SK-N-MC (cell line): ENCODE data around the gene CACNB4.

Experiments
- EZH2 ChIP-seq: fragments of 200-600 bp; sonication (generic); IDR thresholded peaks from one replicate; pipeline ENCODE4 v1.6.1; 2017; ENCODE audit warnings: antibody characterized with exemption
- POLR2AphosphoS5 ChIP-seq: IDR thresholded peaks from 2 replicates; pipeline ENCODE4 v1.6.1; 2012; ENCODE audit warnings: mild to moderate bottlenecking, low read depth, low read length, borderline replicate concordance

- TF ChIP-seq EZH2 (no peak), POLR2AphosphoS5 (no peak)
Measured at GRCh38 chr2:151845481-151845880, 253.4 kb downstream of the CACNB4 start.
